Retina (tissue), 1 donor: Measurements from ENCODE around the gene FGG.

ENCODE experiments used
- DNase-seq: peaks from one replicate; pipeline ENCODE4 v3.0.0-alpha.2; 2016

FGG gene

GRCh38 chr4:154584259-154584658 lies 28.2 kb downstream of the FGG start:
- DNase-seq = no peak

GRCh38 chr4:154583677-154584076 lies 28.8 kb downstream of the FGG start:
- no peak for DNase-seq

GRCh38 chr4:154583230-154583629 lies 29.2 kb downstream of the FGG start:
- DNase-seq = no peak

- no peak for DNase-seq
Measured at GRCh38 chr4:154582723-154583122, 29.7 kb downstream of the FGG start.

- DNase-seq = no peak
Measured at GRCh38 chr4:154579927-154580326, 32.5 kb downstream of the FGG start.

GRCh38 chr4:154578919-154579318 lies 33.5 kb downstream of the FGG start:
- no peak for DNase-seq

- no peak for DNase-seq
Measured at GRCh38 chr4:154577324-154577723, 35.1 kb downstream of the FGG start.

GRCh38 chr4:154574311-154574710 lies 38.1 kb downstream of the FGG start:
- no peak for DNase-seq

GRCh38 chr4:154573190-154573870 lies 39.1 kb downstream of the FGG start:
- no peak for DNase-seq

- DNase-seq = no peak
Measured at GRCh38 chr4:154569584-154569983, 42.9 kb downstream of the FGG start.

- DNase-seq = no peak
Measured at GRCh38 chr4:154569028-154569427, 43.4 kb downstream of the FGG start.

- DNase-seq = no peak
Measured at GRCh38 chr4:154566639-154567204, 45.7 kb downstream of the FGG start.

GRCh38 chr4:154565704-154566103 lies 46.8 kb downstream of the FGG start:
- DNase-seq = no peak

- no peak for DNase-seq
Measured at GRCh38 chr4:154564311-154564710, 48.1 kb downstream of the FGG start.

- DNase-seq = no peak
Measured at GRCh38 chr4:154562697-154563254, 49.7 kb downstream of the FGG start, which contains the start of gene FGB. TSS of gene FGB (plus strand) at chr4:154563011. CDS start at chr4:154563019, 8 bp downstream.

- DNase-seq = no peak
Measured at GRCh38 chr4:154560824-154561231, 51.6 kb downstream of the FGG start.

- DNase-seq = no peak
Measured at GRCh38 chr4:154560419-154560801, 52.0 kb downstream of the FGG start.

GRCh38 chr4:154559494-154560418 lies 52.7 kb downstream of the FGG start:
- no peak for DNase-seq

- DNase-seq = no peak
Measured at GRCh38 chr4:154559141-154559493, 53.3 kb downstream of the FGG start.
